Activated CD4-positive, CD25-positive, alpha-beta regulatory T cell treated with anti-CD3 and anti-CD28 coated beads, Interleukin-2, amount 50 U/mL, for 16 hours (primary cell): Measurements from ENCODE around the gene GRN.
"Not testable (repeated sequence)": the region's sequence is repeated elsewhere in the genome, so short reads cannot be mapped to it uniquely, and the experiment has no call there.

Experiments
- DNase-seq: peaks from one replicate; pipeline ENCODE4 v3.0.0-alpha.2; 2020; ENCODE audit warnings: low read depth, low spot score

GRN gene

DNA sequence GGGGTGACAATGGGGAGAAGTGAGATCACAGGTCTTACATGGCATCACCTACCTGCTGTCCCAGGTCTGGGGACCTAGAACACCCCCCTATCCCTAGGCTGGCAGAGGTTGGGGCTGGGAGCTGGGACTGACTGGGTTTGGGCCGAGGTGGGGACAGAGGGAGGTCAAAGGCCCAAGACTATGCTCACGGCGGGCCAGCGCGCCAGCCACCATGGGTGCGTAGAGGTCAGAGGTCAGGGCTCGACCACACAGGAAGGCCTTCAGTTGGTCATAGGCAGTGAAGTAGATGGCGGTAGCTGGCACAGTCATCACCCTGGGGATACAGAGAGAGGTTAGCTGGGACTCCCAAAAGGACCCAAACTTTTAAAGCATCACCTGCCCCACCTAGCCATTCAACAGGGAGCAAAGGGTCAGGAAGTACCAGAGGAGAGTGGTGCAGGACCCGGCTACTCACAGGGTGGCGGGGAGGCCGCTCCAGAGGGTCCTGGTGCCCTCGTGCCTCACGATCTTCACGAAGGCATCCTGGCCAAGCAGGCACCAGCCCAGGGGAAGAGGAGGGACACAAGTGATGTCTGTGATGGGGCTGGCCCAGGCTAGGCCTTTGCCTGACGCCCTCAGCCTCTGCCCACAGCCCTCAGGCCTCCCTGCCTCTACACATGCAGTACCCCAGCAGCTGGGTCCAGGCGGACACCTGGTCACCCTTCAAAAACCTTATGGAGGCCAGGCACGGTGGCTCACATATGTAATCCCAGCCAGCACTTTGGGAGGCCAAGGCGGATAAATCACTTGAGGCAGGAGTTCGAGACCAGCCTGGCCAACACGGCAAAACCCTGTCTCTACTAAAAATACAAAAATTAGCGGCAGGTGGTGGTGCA, 23.6 kb upstream of the GRN start:
- no peak for DNase-seq

DNA sequence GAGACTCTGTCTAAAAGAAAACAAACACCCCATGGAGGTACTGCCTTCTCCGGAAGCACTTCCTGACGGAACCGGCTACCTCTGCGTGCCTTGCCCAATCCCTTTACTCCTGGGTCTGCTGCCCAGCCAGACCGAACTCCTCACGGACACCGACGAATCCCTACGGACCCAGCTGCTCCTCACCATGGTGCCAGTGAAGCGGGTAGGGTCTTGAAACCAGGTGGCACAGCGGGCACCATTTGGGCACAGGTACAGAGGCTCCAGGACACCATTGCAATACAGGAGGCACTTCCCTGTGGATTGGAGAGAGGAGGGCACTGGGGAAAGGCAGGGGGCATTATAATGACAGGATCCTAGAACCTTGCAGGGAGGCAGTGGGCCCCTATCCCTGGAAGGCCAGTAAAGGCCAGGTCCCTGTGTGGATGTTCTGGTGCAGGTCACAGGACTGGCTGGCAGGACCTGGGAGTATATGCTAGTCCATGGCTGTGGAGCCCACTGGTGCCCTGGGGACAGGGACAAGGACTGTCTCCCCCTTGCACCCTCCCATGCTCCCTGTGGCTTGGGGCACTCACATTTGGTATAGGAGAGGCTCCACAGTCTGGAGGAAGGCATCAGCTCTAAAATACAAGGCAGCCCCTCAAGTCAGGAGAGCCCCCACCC, 22.7 kb upstream of the GRN start:
- no peak for DNase-seq

DNA sequence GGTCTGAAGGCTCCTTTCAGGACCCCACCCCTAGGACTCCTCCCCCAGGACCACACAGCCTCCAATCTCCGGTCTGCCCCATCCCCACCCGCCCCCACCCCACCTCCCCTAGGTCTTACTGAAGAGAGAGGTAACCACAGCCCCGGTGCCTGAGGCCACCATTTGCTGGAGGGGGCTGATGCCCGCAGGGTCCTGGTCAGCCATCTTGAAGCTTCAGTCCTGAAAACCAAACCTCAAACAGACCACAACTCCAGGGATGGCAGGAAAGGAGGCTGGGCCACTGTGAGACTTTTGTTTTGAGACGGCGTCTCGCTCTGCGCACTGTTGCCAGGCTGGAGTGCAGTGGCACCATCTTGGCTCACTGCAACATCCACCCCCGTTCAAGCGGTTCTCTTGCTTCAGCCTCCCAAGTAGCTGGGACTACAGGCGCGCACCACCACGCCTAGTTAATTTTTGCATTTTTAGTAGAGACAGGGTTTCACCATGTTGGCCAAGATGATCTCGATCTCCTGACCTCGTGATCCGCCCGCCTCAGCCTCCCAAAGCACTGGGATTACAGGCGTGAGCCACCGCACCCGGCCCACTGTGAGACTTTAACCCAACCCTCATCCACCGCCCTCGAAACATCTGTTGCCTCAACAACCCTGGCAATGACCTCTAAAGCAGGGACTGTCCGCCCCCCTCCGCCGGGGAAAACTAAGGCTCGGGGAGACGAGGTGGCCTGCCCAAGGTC, 21.6 kb upstream of the GRN start:
- no peak for DNase-seq

DNA sequence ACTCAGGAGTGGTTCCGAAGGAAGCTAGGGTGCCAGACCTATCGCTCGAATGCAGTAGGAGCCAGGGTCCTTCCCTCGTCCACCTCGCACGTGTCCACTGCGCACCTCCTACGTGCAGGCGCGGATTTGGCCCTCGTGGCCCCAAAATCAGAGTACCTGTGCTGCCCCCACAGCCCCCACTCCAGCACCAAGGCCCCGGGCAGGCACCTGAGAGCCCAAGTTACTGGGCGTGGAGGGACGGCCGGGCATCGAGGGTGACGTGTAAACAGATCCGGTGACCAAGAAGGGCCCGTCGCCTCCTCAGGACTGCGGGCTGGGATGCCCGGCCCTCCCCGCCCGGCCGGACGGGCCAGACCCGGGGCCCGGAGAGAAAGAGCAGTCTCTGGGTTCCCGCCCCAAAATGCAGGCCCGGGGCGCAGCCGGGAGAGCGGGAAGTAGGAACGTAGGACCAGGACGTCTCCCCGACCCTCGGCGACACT, 21.0 kb upstream of the GRN start:
- no peak for DNase-seq

DNA sequence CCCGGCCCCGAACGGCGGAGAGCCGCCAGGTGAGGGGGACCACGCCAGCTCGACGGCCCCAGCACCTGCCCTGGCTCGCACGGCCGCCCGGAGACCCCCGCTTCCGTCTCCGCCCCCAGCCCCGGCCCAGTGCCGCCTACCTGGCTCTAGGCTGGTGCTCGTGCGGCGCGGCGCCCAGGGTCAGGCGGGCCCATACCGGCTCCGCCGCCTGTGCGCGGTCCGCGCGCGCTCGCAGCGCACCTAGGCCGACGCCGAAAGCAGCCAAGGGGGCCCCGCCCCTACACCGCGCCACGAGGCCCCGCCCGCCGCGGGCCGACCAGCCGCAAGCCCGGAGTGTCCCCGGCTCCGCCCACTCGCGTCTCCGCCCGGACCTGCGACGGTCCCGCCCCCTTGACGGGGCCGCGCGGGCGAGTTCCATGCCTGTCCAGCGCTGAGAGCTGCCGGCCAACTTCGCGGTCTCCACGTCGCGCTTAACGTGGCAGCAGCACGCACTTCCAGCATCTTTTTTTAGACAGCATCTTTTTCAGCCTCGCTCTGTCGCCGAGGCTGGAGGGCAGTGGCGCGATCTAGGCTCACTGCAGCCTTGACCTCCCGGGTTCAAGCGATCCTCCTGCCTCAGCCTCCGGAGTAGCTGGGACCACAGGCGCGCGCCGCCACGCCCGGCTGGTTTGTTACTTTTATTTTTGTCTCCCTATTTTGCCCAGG, 20.4 kb upstream of the GRN start, which contains the start of gene SLC25A39:
Gene SLC25A39, minus strand, starts transcription at position 253 of the 705 bp plus-strand sequence. CDS start 1,261 bp downstream, outside the sequence.
- peak; percentile 90 for DNase-seq

DNA sequence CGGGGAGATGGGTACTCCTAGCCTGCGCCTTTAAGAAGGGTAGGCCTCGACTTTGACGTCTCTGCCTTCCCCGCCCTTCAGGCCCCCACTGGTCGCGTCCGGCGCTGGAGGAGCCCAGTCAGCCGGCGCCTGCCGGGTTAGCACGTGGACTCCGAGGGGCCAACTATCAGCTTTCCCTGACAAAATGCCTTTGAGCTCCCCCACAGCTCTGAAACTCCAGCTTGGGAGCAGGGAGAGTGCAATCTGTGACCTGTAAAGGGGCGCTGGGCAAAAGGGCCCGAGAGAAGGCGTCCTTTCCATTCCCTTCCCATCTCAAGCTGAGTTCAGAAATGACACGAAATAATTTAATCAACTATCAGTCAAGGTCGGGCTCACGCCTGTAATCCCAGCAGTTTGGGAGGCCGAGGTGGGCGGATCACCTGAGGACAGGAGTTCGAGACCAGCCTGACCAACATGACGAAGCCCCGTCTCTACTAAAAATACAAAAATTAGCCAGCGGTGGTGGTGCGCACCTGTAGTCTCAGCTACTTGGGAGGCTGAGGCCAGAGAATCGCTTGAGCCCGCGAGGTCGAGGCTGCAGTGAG, 18.1 kb upstream of the GRN start:
- peak; percentile 92 for DNase-seq

DNA sequence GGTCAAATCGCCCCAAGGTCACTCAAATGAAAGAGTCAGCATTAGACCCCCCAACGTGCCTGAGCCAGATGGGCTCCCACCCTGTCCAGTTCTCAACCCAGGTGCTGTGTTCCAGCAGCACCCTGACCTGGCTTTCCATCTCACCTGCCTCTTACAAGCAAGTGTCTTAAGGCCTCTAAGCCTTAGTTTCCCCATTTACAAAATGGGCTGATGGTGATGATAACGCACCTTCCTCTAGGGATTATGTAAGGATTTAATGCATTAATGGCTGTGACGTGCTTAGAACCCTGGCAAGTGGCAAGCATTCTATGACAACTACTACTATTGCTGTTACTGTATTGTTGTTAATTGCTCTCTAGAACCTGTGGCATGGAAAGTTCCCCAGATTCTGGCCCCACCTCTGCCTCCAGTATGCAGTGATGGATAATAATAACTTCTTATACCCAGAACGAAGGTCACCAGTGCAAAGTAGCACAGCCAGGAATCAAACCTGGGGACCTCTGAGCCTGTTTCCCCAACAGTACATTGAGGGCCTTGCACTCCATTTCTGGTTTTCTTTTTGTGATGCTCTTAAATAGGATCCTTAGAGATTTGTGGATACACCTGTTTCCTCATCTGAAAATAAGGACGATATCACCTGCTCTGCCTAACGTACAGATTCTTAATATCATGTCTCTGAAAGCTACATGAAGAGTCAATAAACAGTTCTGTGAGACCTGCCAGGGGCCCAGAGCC, 17.2 kb upstream of the GRN start:
- no peak for DNase-seq

DNA sequence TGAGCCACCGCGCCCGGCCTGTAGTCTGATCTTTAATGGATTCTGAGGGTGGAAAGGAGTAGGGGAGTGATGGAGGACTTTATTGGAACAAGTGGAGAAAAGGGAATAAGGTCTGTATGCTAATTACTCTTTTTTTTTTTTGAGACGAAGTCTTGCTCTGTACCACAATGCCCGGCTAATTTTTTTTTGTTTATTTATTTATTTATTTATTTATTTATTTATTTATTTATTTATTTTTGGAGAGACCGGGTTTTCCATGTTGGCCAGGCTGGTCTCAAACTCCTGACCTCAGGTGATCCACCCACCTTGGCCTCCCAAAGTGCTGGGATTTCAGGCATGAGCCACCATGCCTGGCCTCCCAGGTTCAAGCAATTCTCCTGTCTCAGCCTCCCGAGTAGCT, 15.6 kb upstream of the GRN start:
- DNase-seq, result not testable (repeated sequence)

DNA sequence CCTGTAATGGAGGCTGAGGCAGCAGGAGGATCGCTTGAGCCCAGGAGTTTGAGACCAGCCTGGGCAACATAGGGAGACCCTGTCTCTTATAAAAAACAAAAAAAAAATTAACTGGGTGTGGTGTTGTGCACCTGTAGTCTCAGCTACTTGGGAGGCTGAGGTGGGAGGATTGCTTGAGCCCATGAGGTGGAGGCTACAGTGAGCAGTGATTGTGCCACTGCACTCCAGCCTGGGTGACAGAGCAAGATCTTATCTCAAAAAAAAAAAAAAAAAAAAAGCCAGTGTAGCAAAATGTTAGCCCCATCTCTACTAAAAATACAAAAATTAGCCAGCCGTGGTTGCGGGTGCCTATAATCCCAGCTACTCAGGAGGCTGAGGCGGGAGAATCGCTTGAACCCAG, 14.8 kb upstream of the GRN start:
- not testable (repeated sequence) for DNase-seq

DNA sequence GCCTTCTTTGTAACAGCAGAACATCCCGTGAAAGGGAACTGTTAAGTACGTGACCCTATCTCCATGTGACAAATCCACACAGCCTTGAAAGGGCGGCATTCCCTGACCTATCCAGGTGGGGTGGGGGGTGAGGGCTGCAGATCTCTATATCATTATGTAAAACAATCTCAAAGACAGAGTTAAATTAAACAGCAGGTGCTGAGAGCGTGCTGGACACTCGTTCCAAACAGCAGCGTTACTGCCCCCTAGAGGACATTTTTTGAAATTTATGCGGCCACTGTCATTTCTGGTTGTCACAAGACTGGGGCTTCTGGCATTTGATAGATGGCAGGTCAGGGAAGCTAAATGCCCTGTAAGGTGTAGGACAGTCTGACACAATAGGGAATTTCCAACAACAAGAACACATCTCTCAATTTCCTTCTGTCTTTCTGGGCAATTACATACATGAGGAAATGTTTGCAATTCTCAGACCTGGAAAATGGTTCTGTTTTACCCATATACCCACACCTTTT, 13.8 kb upstream of the GRN start:
- DNase-seq, result peak; percentile 47

DNA sequence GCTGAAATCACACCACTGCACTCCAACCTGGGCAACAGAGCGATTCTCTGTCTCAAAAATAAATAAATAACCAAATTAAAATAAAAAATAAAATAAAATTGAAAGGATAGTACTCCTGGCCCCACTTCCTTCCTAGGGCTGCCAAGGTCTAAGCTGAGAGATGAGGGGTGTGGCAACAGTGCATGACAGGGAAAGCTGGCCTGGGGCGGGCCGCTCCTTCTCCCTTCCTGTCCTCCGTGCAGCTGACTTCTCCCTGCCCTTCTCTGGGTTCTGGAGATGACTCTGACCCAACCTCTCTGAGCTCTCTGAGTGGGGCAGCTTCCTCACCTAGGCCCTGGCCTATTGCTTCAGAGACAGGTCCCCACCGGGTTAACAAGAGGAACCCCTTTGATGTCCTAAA, 11.7 kb upstream of the GRN start:
- DNase-seq, result no peak

DNA sequence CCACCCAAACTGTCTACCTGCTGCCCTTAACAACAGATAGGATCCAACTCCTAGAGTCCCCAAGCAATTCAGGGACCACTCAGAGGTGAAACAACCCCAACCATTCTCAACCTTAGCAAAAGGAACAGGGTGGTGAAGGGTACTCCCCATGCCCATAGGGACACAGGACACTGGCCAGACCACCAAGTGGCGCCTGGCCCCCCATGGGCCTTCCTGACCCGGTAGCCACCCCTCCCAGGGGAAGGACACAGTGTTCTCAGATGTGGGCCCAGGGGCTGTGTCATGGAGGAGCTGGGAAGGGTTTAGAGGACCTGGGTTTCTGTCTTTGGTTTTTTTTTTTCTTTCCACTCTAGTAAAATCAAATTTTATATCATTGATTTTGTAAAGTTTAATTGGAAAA, 10.8 kb upstream of the GRN start:
- no peak for DNase-seq

DNA sequence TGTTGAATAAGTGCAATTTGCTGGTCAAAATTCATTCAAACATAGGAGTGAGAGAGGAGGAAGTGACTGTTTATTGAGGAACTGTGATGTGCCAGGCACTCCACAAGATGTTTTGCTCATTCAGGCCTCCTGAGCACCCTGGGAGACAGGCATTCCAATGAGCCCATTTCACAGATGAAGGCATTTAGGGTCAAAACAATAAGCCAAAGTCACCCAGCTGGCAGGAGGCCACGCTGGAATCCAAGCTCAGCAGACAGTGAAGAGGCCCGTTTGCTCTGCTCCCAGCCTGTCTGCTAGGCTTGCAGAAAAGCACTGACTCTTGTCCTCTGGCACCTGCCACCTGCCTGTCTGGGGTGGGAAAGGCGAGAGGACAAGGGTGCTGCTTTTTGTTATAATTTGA, 10.4 kb upstream of the GRN start:
- no peak for DNase-seq

DNA sequence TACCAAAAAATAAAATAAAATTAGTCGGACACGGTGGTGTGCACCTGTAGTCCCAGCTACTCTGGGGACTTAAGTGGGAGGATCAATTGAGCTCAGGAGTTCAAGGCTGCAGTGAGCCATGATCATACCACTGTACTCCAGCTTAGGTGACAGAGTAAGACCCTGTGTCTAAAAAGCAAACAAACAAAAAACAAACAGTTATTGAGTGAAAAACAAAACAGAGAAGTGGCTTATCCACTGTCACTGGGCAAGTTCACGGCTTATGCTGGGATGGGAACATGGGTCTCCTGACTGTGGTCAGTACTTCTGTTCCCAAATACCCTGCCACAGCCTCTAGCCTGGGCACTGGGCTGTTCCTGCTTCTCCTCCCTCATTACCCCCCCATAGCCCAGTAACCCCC, 9.5 kb upstream of the GRN start:
- DNase-seq, result no peak

DNA sequence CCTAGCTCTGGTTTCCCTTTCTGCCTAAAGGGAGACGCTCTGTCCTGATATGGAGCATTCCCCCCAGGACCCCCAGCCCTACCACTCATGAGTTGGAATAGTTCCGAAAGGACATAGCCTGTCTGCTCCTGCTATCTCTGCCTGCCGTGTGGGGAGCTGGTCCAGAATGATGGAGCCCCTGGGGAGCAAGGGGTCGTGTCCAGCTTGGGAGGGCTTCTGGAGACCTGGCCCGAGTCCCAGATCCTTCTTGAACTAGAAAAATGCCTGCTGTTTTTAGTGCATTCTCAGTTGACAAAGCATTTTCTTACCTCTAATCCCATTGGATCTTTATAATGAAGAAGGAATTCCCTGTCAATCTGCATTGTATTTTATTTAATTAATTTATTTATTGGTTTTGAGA, 9.1 kb upstream of the GRN start:
- no peak for DNase-seq

DNA sequence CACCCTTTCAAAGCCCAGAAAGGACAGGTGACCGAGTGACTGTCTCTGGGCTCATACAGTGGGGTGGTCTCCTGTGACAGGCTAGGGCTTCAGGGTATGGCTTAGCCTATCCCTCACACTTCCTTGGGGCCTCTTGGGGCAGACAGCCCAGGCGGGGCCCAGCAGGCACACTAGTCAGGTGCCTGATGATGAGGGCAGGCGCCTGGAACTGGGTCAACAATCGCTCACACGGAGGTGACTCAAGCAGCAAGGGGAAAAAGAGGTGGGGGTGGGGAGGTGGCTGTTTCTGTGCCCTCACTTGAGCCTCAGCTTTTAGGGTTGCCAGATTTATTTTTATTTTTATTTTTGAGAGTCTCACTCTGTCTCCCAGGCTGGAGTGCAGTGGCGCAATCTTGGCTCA, 6.4 kb upstream of the GRN start:
- no peak for DNase-seq

DNA sequence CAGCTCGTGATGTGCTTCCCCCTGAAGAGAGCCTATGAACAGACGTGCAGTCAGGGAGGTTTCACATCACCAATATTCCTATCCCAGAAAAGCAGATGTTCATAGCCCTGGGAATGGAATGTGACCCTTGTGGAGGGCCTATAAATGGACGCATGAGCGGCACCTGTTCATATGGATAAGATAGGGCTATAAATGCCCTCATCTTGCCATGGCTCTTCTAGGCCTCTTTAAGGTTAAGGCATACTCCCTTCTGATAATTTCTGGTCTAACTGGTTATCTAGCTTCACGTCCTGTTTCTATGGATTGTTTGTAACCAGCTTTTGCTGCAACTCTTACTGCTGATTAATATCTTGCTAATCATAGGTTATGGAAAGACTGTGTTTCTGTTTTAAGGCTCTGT, 4.5 kb upstream of the GRN start:
- DNase-seq, result not testable (repeated sequence)

DNA sequence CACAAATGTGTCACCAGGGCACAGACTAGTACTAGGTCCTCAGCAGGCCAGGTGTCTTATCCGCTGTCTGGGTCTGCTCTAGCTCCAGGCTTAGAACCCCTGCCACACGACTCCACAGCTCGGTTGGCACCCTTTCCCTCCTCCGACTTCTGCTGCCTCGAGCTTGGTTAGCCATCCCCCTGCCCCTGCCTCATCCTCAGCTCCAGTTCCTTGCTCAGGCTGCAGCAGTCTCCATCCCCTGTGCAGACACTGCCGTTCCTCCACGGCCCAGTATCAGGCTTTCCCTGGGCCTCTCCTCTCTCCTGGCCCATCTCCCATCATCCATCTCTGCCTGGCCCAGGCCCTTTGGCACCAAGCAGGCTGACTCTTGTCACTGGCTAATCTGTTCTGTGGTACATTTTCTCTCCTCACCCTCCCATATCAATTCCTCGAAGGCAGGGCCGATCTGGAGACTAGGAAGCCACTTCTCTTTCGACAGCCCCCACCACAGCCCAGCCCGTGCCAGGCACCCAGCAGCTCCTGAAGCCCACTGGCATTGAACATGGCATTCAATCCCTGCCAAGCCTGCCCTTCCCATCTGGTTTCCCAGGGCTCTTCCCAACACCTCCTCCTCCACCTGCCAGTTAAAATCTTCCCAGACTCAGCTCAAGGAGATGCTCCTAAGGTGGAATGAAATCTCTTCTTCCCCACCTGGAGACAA, 1.4 kb upstream of the GRN start:
- no peak for DNase-seq

DNA sequence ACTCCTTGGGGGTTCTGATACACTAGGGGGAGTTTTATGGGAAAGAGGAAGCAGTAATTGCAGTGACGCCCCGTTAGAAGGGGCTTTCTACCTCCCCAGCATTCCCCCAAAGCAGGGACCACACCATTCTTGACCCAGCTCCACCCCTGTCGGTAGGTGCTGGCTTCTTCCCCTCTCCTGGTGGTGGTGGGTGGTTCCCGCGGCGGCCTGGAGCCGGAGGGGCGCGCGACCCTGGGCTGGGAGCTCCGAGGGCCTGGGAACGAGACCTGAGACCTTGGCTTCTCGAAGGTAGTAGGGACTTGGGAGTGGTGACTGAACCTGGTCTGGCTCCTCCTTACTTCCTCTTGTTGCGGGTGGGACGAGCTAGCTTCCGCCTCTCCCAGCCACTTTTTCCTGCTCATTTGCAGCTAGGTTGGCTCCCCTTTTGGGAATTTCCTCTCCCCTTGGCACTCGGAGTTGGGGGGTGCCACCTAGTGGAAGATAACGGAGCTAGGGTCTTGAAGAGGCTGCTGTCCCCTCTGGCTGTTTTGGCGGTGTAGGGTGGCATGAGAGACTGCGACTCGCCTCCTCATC, 438 bp downstream of the GRN start:
- peak; percentile 25 for DNase-seq
